ENCODE data around the gene ASB2. TPM values are rescaled to one million over a fixed set of nuclear protein-coding genes. Genes with fewer than 3 reads are reported as not detected.

ASB2 gene
- total and polyA plus RNA-seq, 4 donors = 9.1 to 57.0 (median 39.1) TPM

GRCh38 chr14:93997082-93997481 is 20.7 kb upstream of the ASB2 start, which contains the start of gene CCDC197:
Gene CCDC197, plus strand, starts transcription at chr14:93997301. Its CDS starts 831 bp downstream, at chr14:93998132.
- intact Hi-C loops (cut with DNase I) = loop anchor here (5.0 kb wide), 1 partner anchor 40 kb away; no protein-coding TSS in a partner anchor
- WGBS, 2 donors = 0 to 13% methylated on average over 1 of the region's 1 CpG
- no peaks in the 10 kb centered on the region for H3K4me1 ChIP-seq (ENCODE audit: control insufficient read depth in 1 of 2, insufficient read depth in 2 of 2, low read length in 2 of 2)
- H3K27me3 ChIP-seq (ENCODE audit: control insufficient read depth in 1 of 2, insufficient read depth in 2 of 2, low read length in 1 of 2) = no peaks in the 10 kb centered on the region
- DNase-seq (no peak), ATAC-seq (ENCODE audit: low FRiP score) (no peak)
- peak within 1 kb of the TSS in 1 of 2 donors; percentile 90 for H3K27ac ChIP-seq (ENCODE audit: low read depth in 1 of 2, low read length in 2 of 2)
- no peak within 1 kb of the TSS for H3K4me3 ChIP-seq (ENCODE audit: low read length in 2 of 2)
- H3K36me3 ChIP-seq (ENCODE audit: control insufficient read depth in 1 of 2, insufficient read depth in 2 of 2, low read length in 1 of 2) = no peaks in the 10 kb centered on the region
- no peaks in the 10 kb centered on the region for H3K9me3 ChIP-seq (ENCODE audit: control insufficient read depth, low read length)

GRCh38 chr14:93996130-93996695 is 19.8 kb upstream of the ASB2 start:
- H3K9me3 ChIP-seq (ENCODE audit: control insufficient read depth, low read length) = no peaks in the 10 kb centered on the region
- H3K4me3 ChIP-seq (ENCODE audit: low read length in 2 of 2) = no peak overlapping the region
- no peak for DNase-seq
- intact Hi-C loops (cut with DNase I) = loop anchor here (5.0 kb wide), 1 partner anchor 39 kb away; no protein-coding TSS in a partner anchor
- no peaks in the 10 kb centered on the region for H3K4me1 ChIP-seq (ENCODE audit: control insufficient read depth in 1 of 2, insufficient read depth in 2 of 2, low read length in 2 of 2)
- WGBS, 2 donors = 57 to 61% methylated on average over 7 to 8 of the region's 8 CpGs
- H3K27me3 ChIP-seq (ENCODE audit: control insufficient read depth in 1 of 2, insufficient read depth in 2 of 2, low read length in 1 of 2) = no peaks in the 10 kb centered on the region
- no peak for ATAC-seq (ENCODE audit: low FRiP score)
- peak overlapping the region in 1 of 2 donors; percentile 90 for H3K27ac ChIP-seq (ENCODE audit: low read depth in 1 of 2, low read length in 2 of 2)
- no peaks in the 10 kb centered on the region for H3K36me3 ChIP-seq (ENCODE audit: control insufficient read depth in 1 of 2, insufficient read depth in 2 of 2, low read length in 1 of 2)

GRCh38 chr14:93994919-93995682 is 18.7 kb upstream of the ASB2 start:
- 1 to 8% methylated on average over 13 of the region's 13 CpGs for WGBS, 2 donors
- peak; percentile 69 for ATAC-seq (ENCODE audit: low FRiP score)
- intact Hi-C loops (cut with DNase I) = loop anchor here (5.0 kb wide), 1 partner anchor 38 kb away; no protein-coding TSS in a partner anchor

GRCh38 chr14:93993382-93993781 is 17.0 kb upstream of the ASB2 start:
- Histone ChIP-seq H3K27ac (ENCODE audit: low read depth in 1 of 2, low read length in 2 of 2) (no peak overlapping the region), H3K9me3 (ENCODE audit: control insufficient read depth, low read length) (no peaks in the 10 kb centered on the region), H3K4me1 (ENCODE audit: control insufficient read depth in 1 of 2, insufficient read depth in 2 of 2, low read length in 2 of 2) (no peaks in the 10 kb centered on the region), H3K36me3 (ENCODE audit: control insufficient read depth in 1 of 2, insufficient read depth in 2 of 2, low read length in 1 of 2) (no peaks in the 10 kb centered on the region), H3K27me3 (ENCODE audit: control insufficient read depth in 1 of 2, insufficient read depth in 2 of 2, low read length in 1 of 2) (no peaks in the 10 kb centered on the region), H3K4me3 (ENCODE audit: low read length in 2 of 2) (no peak overlapping the region)
- DNase-seq (no peak), ATAC-seq (ENCODE audit: low FRiP score) (no peak)
- 82 to 85% methylated on average over 6 of the region's 6 CpGs for WGBS, 2 donors
- intact Hi-C loops (cut with DNase I) = no loop called here

More at GRCh38 chr14:93994919-93995682, 18.7 kb upstream of the ASB2 start:
- Histone ChIP-seq H3K9me3 (ENCODE audit: control insufficient read depth, low read length) (no peaks in the 10 kb centered on the region), H3K36me3 (ENCODE audit: control insufficient read depth in 1 of 2, insufficient read depth in 2 of 2, low read length in 1 of 2) (no peaks in the 10 kb centered on the region), H3K4me3 (ENCODE audit: low read length in 2 of 2) (no peak overlapping the region), H3K27me3 (ENCODE audit: control insufficient read depth in 1 of 2, insufficient read depth in 2 of 2, low read length in 1 of 2) (no peaks in the 10 kb centered on the region), H3K4me1 (ENCODE audit: control insufficient read depth in 1 of 2, insufficient read depth in 2 of 2, low read length in 2 of 2) (no peaks in the 10 kb centered on the region), H3K27ac (ENCODE audit: low read depth in 1 of 2, low read length in 2 of 2) (peak overlapping the region; percentile 90 to 93)
- peak; percentile 89 to 92 for DNase-seq

GRCh38 chr14:93991649-93992048 is 15.3 kb upstream of the ASB2 start:
- H3K4me1 ChIP-seq (ENCODE audit: control insufficient read depth in 1 of 2, insufficient read depth in 2 of 2, low read length in 2 of 2) = no peaks in the 10 kb centered on the region
- no peak overlapping the region for H3K4me3 ChIP-seq (ENCODE audit: low read length in 2 of 2)
- ATAC-seq (ENCODE audit: low FRiP score) (no peak), DNase-seq (no peak)
- H3K27me3 ChIP-seq (ENCODE audit: control insufficient read depth in 1 of 2, insufficient read depth in 2 of 2, low read length in 1 of 2) = no peaks in the 10 kb centered on the region
- intact Hi-C loops (cut with DNase I) = no loop called here
- 94 to 96% methylated on average over 4 of the region's 4 CpGs for WGBS, 2 donors
- H3K36me3 ChIP-seq (ENCODE audit: control insufficient read depth in 1 of 2, insufficient read depth in 2 of 2, low read length in 1 of 2) = no peaks in the 10 kb centered on the region
- H3K27ac ChIP-seq (ENCODE audit: low read depth in 1 of 2, low read length in 2 of 2) = no peak overlapping the region
- no peaks in the 10 kb centered on the region for H3K9me3 ChIP-seq (ENCODE audit: control insufficient read depth, low read length)

- peak in 1 of 2 donors; percentile 12 for DNase-seq
- no peak for ATAC-seq (ENCODE audit: low FRiP score)
- no peaks in the 10 kb centered on the region for H3K4me1 ChIP-seq (ENCODE audit: control insufficient read depth in 1 of 2, insufficient read depth in 2 of 2, low read length in 2 of 2)
- 90 to 93% methylated on average over 10 of the region's 10 CpGs for WGBS, 2 donors
- H3K36me3 ChIP-seq (ENCODE audit: control insufficient read depth in 1 of 2, insufficient read depth in 2 of 2, low read length in 1 of 2) = no peaks in the 10 kb centered on the region
- H3K4me3 ChIP-seq (ENCODE audit: low read length in 2 of 2) = no peak overlapping the region
- no peaks in the 10 kb centered on the region for H3K9me3 ChIP-seq (ENCODE audit: control insufficient read depth, low read length)
- intact Hi-C loops (cut with DNase I) = no loop called here
- no peaks in the 10 kb centered on the region for H3K27me3 ChIP-seq (ENCODE audit: control insufficient read depth in 1 of 2, insufficient read depth in 2 of 2, low read length in 1 of 2)
- no peak overlapping the region for H3K27ac ChIP-seq (ENCODE audit: low read depth in 1 of 2, low read length in 2 of 2)
Measured at GRCh38 chr14:93991212-93991611, 14.8 kb upstream of the ASB2 start.

GRCh38 chr14:93989939-93990338 is 13.6 kb upstream of the ASB2 start:
- Histone ChIP-seq H3K27ac (ENCODE audit: low read depth in 1 of 2, low read length in 2 of 2) (no peak overlapping the region), H3K27me3 (ENCODE audit: control insufficient read depth in 1 of 2, insufficient read depth in 2 of 2, low read length in 1 of 2) (no peaks in the 10 kb centered on the region), H3K36me3 (ENCODE audit: control insufficient read depth in 1 of 2, insufficient read depth in 2 of 2, low read length in 1 of 2) (no peaks in the 10 kb centered on the region), H3K4me1 (ENCODE audit: control insufficient read depth in 1 of 2, insufficient read depth in 2 of 2, low read length in 2 of 2) (no peaks in the 10 kb centered on the region), H3K9me3 (ENCODE audit: control insufficient read depth, low read length) (no peaks in the 10 kb centered on the region), H3K4me3 (ENCODE audit: low read length in 2 of 2) (no peak overlapping the region)
- 90 to 92% methylated on average over 4 of the region's 4 CpGs for WGBS, 2 donors
- ATAC-seq (ENCODE audit: low FRiP score) (no peak), DNase-seq (no peak)
- intact Hi-C loops (cut with DNase I) = no loop called here

- H3K36me3 ChIP-seq (ENCODE audit: control insufficient read depth in 1 of 2, insufficient read depth in 2 of 2, low read length in 1 of 2) = no peaks in the 10 kb centered on the region
- H3K4me3 ChIP-seq (ENCODE audit: low read length in 2 of 2) = no peak overlapping the region
- DNase-seq = no peak
- no peak for ATAC-seq (ENCODE audit: low FRiP score)
- 70% methylated on average over 3 of the region's 3 CpGs for WGBS, 2 donors
- H3K27me3 ChIP-seq (ENCODE audit: control insufficient read depth in 1 of 2, insufficient read depth in 2 of 2, low read length in 1 of 2) = no peaks in the 10 kb centered on the region
- intact Hi-C loops (cut with DNase I) = no loop called here
- H3K9me3 ChIP-seq (ENCODE audit: control insufficient read depth, low read length) = no peaks in the 10 kb centered on the region
- no peak overlapping the region for H3K27ac ChIP-seq (ENCODE audit: low read depth in 1 of 2, low read length in 2 of 2)
- H3K4me1 ChIP-seq (ENCODE audit: control insufficient read depth in 1 of 2, insufficient read depth in 2 of 2, low read length in 2 of 2) = no peaks in the 10 kb centered on the region
Measured at GRCh38 chr14:93987815-93988476, 11.6 kb upstream of the ASB2 start.
